Measurements from ENCODE around the gene ZFPM1.
"Not testable (repeated sequence)": the region's sequence is repeated elsewhere in the genome, so short reads cannot be mapped to it uniquely, and the experiment has no call there.

The ZFPM1 gene

GRCh38 chr16:88467541-88467944 is 14.5 kb downstream of the ZFPM1 start:
- DNase-seq, result no peak

- no peak for DNase-seq
Measured at GRCh38 chr16:88468275-88469129, 15.4 kb downstream of the ZFPM1 start.

GRCh38 chr16:88469615-88470395 is 16.7 kb downstream of the ZFPM1 start:
- no peak for DNase-seq

GRCh38 chr16:88470396-88470680 is 17.3 kb downstream of the ZFPM1 start:
- not testable (repeated sequence) for DNase-seq

GRCh38 chr16:88470696-88471095 is 17.6 kb downstream of the ZFPM1 start:
- not testable (repeated sequence) for DNase-seq

- DNase-seq, result no peak
Measured at GRCh38 chr16:88471115-88471514, 18.0 kb downstream of the ZFPM1 start.

GRCh38 chr16:88471575-88471974 is 18.5 kb downstream of the ZFPM1 start:
- DNase-seq, result no peak

- DNase-seq, result no peak
Measured at GRCh38 chr16:88472069-88472468, 19.0 kb downstream of the ZFPM1 start.

- DNase-seq, result no peak
Measured at GRCh38 chr16:88472637-88473205, 19.6 kb downstream of the ZFPM1 start.

- DNase-seq, result no peak
Measured at GRCh38 chr16:88473666-88474534, 20.8 kb downstream of the ZFPM1 start.

- no peak for DNase-seq
Measured at GRCh38 chr16:88475037-88475436, 22.0 kb downstream of the ZFPM1 start.

- DNase-seq, result no peak
Measured at GRCh38 chr16:88476203-88476602, 23.1 kb downstream of the ZFPM1 start.

- no peak for DNase-seq
Measured at GRCh38 chr16:88476817-88477397, 23.8 kb downstream of the ZFPM1 start.

- no peak for DNase-seq
Measured at GRCh38 chr16:88477631-88478519, 24.8 kb downstream of the ZFPM1 start.

- no peak for DNase-seq
Measured at GRCh38 chr16:88478889-88479792, 26.1 kb downstream of the ZFPM1 start.

GRCh38 chr16:88479793-88480760 is 27.0 kb downstream of the ZFPM1 start:
- DNase-seq, result no peak

- DNase-seq, result no peak
Measured at GRCh38 chr16:88480829-88481228, 27.7 kb downstream of the ZFPM1 start.

GRCh38 chr16:88481851-88482250 is 28.8 kb downstream of the ZFPM1 start:
- DNase-seq, result no peak

All from inflammatory macrophage (primary cell).